Memory B cell (primary cell): ENCODE measurements around the gene ABCB6.
A peak's percentile ranks its signal among the peaks of the same experiment; 100 is the strongest.

Experiments used
- ATAC-seq: fragments of 150-1000 bp; cut with Tn5 transposase; 2 replicates; pipeline ENCODE4 v1.10.0; 2021; ENCODE audit warnings: low read depth, mild to moderate bottlenecking, moderate library complexity
- DNase-seq, 2 donors: peaks; one replicate each; pipeline ENCODE4 v3.0.0; 2022; ENCODE audit warnings: low spot score in 2 of 2
- H3K27ac Mint-ChIP-seq: one replicate; pipeline ENCODE4 v1.8.0; 2022; ENCODE audit warnings: mild to moderate bottlenecking, moderate library complexity, mixed read lengths
- H3K27me3 Mint-ChIP-seq: one replicate; pipeline ENCODE4 v1.8.0; 2022; ENCODE audit warnings: mixed read lengths
- H3K36me3 Mint-ChIP-seq: one replicate; pipeline ENCODE4 v1.8.0; 2022; ENCODE audit warnings: mild to moderate bottlenecking, mixed read lengths
- H3K4me1 Mint-ChIP-seq: one replicate; pipeline ENCODE4 v1.8.0; 2022; ENCODE audit warnings: mixed read lengths
- H3K4me3 Mint-ChIP-seq: one replicate; pipeline ENCODE4 v1.8.0; 2022; ENCODE audit warnings: mild to moderate bottlenecking, moderate library complexity, mixed read lengths
- H3K9me3 Mint-ChIP-seq: one replicate; pipeline ENCODE4 v1.8.0; 2022; ENCODE audit warnings: mixed read lengths

Gene ABCB6

DNA sequence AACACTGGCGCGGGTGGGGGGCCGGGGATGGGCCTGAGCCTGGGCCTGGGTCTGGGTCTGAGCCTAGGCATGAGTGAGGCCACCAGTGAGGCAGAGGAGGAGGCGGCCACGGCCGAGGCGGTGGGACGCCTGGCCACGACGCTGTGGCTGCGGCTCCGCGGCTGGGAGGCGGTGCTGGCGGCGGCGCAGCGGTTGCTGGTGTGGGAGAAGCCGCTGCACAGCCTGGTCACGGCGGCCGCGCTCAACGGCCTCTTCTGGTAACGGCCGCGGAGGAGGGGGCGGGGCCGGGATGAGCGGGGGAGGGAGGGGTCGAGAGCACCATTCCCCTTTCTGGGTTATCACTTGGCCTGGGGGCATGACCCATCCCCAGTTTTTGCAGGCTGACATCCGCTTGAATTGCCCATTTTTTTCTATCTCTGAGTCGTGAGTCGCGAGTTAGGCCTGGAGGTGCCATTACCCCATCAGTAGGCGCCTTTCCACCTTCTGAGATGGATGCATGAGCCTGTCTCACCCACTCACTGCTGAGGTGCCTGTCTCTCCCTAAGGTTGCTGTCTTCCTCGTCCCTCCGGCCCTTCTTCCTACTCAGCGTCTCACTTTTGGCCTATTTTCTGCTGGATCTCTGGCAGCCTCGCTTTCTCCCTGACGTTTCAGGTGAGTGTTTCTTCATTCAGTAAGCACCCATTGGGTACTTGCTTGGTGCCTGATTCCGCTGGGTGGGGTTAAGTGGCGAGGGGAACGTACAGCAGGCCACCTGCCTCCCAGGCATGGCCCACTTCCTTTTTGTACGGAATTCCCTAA, 40.2 kb downstream of the ABCB6 start:
- no peaks in the 10 kb centered on the region for H3K9me3 Mint-ChIP-seq
- DNase-seq (peak in 1 of 2 donors; percentile 18), ATAC-seq (peak; percentile 3)
- no peaks in the 10 kb centered on the region for H3K27me3 Mint-ChIP-seq
- peaks cover 26% of the 10 kb centered on the region for H3K36me3 Mint-ChIP-seq
- peaks cover 30% of the 10 kb centered on the region for H3K4me1 Mint-ChIP-seq
- peak overlapping the region; percentile 88 for H3K4me3 Mint-ChIP-seq
- H3K27ac Mint-ChIP-seq: peak overlapping the region; percentile 97

DNA sequence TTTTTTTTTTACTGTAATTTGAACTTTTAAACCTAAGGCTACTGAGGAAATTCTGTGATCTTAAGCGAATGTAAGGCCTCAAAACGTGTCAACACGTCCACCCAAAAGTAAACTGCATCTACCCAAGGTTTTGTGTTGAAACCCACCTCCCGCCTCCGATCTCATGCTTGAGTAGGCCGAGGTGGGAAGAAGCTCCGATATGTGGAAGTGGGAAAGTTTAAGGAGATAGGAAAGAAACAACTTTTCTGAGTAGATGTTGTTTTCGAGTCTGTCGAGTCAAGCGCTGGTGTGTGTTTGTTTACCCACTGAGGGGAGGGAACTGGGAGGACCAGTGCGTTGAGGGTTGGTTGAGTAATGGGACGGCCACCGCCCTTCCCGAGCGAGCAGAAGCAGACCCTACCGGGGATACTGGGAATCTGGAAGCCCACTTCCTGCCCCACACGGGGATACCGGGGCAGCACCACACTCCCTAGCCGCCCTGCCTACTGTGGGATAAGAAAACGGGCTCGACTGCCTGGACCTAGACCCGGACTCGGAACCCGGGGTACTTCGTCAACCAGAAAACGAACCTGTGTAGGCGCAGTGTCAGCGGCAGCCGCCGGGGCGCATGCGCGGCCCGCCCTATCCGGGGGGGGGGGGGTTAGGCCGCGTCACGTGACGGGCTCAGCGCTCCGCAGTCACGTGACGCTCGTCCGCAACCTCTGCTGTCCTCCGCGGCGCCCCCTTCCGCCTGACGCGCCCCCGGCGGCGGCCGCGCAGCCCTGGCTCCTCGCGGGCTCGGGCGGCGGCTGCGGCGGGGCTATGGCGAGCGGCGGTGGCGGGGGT, 41.0 kb downstream of the ABCB6 start, which contains the start of gene RETREG2:
TSS of gene RETREG2 (plus strand) at position 724 of the 825 bp plus-strand sequence. CDS start at position 802, 78 bp downstream.
- H3K27ac Mint-ChIP-seq: peak within 1 kb of the TSS; percentile 97
- peaks cover 23% of the 10 kb centered on the region for H3K36me3 Mint-ChIP-seq
- ATAC-seq: peak; percentile 47
- peaks cover 31% of the 10 kb centered on the region for H3K4me1 Mint-ChIP-seq
- peak within 1 kb of the TSS; percentile 88 for H3K4me3 Mint-ChIP-seq
- no peaks in the 10 kb centered on the region for H3K27me3 Mint-ChIP-seq
- no peaks in the 10 kb centered on the region for H3K9me3 Mint-ChIP-seq
- peak; percentile 75 for DNase-seq

DNA sequence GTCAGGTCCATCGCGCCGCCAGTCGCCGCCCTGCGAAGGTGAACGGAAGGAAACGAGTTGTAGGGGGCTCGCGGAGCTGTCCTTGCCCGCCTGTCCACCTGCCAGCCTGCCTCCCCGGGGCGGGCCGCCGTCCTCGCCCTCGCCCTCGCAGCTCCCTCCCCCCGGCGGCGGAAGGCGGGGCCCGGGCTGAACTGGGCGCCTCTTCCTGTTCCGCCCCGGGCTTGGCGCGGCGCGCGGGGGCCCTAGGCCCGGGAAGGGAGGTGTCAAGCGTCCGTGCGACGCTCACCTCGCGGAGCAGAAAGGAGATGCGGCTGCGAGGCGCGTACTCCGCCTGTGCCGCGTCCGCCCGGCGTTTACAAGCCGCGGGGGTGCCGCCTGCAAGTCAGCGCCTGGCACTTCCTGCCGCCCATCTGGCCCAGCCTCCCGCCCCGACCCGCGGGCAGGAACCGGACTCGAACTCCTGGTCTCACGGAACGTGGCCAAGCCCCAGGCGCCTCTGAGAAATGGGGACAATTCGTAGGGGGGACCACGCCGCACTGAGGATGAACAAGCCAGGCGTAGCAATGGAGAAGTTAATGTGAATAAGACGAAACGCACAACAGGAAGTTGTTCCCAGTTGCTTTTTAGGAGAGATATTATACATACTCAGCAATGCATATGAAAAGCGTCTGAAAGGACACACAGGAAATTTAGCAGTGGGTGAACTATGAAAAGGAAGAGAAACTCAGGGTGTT, 41.8 kb downstream of the ABCB6 start, which contains the start of gene CNPPD1:
TSS of gene CNPPD1 (minus strand) at position 108 of the 734 bp plus-strand sequence. CDS start at position 11, 97 bp downstream.
- DNase-seq (peak; percentile 80 to 84), ATAC-seq (peak; percentile 70)
- Mint-ChIP-seq H3K27me3 (no peaks in the 10 kb centered on the region), H3K27ac (peak within 1 kb of the TSS; percentile 97), H3K9me3 (no peaks in the 10 kb centered on the region), H3K4me1 (peaks cover 30% of the 10 kb centered on the region), H3K36me3 (peaks cover 26% of the 10 kb centered on the region), H3K4me3 (peak within 1 kb of the TSS; percentile 88)

DNA sequence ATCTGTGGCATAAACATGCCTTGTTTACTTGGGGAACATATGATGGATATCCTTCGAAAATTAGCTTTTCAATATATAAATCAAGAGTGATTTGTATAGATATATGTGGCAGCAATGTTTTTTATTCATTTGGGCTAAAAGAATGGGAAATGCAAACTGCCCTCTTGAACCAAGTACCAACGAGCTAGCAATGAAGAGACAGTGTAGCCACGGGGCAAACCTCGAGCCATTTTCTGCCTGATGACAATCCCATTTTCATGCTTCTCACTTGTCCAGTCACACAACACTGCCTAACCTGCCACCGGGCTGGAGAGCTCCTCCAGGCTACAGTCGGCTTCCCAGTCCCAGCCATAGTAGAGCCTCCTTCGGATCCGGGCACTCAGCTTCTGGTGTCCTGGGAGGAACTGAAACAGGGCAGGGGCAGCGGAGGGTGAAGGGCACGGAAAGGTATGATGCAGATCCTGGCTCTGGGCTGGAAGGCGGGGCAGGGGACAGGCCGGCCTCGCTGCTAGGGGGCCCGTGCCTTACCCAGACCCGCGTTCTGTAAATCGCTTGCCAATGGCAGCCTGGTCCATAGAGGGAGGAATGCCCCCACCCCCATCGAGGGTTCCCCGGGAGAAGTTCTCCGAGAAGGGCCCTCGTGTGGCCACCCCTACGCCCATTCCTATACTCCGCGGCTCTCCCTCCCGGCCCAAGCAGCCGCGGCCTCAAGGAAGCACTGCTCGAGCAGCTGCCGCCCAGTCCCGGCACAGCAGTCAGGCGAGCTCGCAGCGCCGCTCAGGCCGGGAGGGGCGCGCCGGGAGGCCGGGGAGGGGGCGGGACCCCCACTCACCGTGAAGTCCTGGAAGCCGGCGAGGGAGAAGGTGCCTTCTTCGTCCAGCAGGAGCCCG, 42.6 kb downstream of the ABCB6 start:
- Mint-ChIP-seq H3K27ac (peak overlapping the region; percentile 97), H3K36me3 (peaks cover 25% of the 10 kb centered on the region), H3K27me3 (no peaks in the 10 kb centered on the region), H3K9me3 (no peaks in the 10 kb centered on the region), H3K4me1 (peaks cover 35% of the 10 kb centered on the region), H3K4me3 (peak overlapping the region; percentile 88)
- ATAC-seq: peak; percentile 61
- DNase-seq: peak; percentile 63 to 64

DNA sequence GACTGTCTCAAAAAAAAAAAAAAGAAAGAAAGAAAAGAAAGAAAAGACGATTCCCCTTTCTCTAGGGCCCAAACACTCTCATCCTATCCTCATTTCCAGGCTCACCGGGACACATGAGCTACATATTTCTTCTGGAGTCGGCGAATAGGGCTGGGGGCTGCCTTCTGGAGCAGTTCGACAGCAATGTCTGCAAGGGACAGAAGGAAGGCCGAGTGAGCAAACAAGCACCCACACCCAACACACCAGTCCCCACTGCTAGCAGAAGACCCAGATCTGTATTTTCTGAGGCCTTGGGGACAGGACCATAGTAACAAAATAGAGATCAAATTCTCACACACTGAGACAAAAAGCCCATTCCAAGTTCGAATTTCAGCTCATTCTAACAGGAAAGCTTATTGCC, 43.3 kb downstream of the ABCB6 start:
- no peaks in the 10 kb centered on the region for H3K27me3 Mint-ChIP-seq
- no peak for ATAC-seq

DNA sequence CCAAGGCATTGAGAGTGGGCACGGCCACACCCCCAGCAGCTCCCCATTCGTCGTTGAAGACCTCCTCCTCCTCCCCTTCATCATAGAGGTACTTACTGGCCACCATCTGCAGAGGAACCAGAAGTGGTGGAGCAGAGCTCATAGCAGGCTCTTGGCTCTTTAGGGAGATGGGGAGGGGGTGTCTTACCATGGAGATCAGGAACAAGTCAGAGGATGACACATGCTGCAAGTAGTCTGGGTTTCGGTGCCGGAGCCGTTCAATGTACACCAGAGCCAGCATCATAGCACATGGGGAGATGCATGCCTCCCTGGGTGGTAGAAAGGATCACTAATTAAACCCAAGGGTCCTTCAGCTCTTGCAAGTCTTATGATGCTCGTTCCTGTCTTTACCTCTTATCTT, 44.0 kb downstream of the ABCB6 start:
- Mint-ChIP-seq H3K4me3 (peak overlapping the region; percentile 60), H3K4me1 (peaks cover 38% of the 10 kb centered on the region), H3K36me3 (peaks cover 18% of the 10 kb centered on the region), H3K27ac (peak overlapping the region; percentile 25), H3K9me3 (no peaks in the 10 kb centered on the region), H3K27me3 (no peaks in the 10 kb centered on the region)
- no peak for ATAC-seq
- no peak for DNase-seq

More for the DNA sequence above, 43.3 kb downstream of the ABCB6 start:
- no peak for DNase-seq
- H3K36me3 Mint-ChIP-seq: peaks cover 18% of the 10 kb centered on the region
- H3K27ac Mint-ChIP-seq: peak overlapping the region; percentile 97
- H3K4me3 Mint-ChIP-seq: peak overlapping the region; percentile 88
- peaks cover 38% of the 10 kb centered on the region for H3K4me1 Mint-ChIP-seq
- H3K9me3 Mint-ChIP-seq: no peaks in the 10 kb centered on the region

DNA sequence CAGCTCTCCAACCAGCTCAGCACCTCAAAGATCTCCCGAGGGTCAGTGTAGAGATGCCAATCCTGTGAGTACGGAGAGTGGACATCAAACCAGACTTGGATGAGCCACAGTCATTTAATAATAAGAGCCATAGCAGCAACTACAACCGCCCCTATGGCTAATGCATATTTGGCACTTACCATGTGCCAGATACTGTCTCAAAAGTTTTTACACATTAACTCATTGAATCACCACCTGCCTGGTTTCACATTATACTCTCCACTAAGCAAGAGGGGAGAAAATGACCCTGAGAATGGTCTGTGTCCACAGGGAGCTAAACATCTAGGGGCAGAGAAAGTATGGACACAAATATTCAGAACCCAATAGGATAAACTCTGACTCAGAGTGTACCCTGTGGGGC, 44.6 kb downstream of the ABCB6 start:
- H3K4me1 Mint-ChIP-seq: peaks cover 35% of the 10 kb centered on the region
- DNase-seq (no peak), ATAC-seq (no peak)
- no peaks in the 10 kb centered on the region for H3K9me3 Mint-ChIP-seq
- no peaks in the 10 kb centered on the region for H3K27me3 Mint-ChIP-seq
- H3K36me3 Mint-ChIP-seq: peaks cover 18% of the 10 kb centered on the region
- H3K27ac Mint-ChIP-seq: peak overlapping the region; percentile 25
- peak overlapping the region; percentile 60 for H3K4me3 Mint-ChIP-seq

DNA sequence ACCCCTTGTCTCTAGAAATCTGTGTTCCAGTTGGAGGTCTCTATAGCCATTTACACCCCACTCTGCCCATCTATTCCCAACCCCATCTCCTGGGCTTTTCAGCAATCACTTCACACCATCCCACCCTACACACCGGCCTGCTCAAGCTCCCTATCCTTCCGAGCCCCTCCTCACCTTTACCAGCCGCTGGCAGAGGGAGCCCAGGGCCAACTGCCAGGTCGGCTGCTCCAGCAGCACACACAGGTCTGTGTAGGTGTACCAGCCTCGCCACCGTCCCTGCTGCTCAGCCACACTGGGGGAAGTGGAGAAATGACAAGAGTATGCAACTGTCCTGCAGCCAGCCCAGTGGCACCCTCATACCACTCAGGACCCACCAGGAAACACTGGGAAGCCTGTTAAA, 45.6 kb downstream of the ABCB6 start:
- Mint-ChIP-seq H3K36me3 (peaks cover 18% of the 10 kb centered on the region), H3K27me3 (no peaks in the 10 kb centered on the region), H3K9me3 (no peaks in the 10 kb centered on the region), H3K27ac (no peak overlapping the region), H3K4me3 (no peak overlapping the region), H3K4me1 (peaks cover 31% of the 10 kb centered on the region)
- DNase-seq (no peak), ATAC-seq (no peak)

DNA sequence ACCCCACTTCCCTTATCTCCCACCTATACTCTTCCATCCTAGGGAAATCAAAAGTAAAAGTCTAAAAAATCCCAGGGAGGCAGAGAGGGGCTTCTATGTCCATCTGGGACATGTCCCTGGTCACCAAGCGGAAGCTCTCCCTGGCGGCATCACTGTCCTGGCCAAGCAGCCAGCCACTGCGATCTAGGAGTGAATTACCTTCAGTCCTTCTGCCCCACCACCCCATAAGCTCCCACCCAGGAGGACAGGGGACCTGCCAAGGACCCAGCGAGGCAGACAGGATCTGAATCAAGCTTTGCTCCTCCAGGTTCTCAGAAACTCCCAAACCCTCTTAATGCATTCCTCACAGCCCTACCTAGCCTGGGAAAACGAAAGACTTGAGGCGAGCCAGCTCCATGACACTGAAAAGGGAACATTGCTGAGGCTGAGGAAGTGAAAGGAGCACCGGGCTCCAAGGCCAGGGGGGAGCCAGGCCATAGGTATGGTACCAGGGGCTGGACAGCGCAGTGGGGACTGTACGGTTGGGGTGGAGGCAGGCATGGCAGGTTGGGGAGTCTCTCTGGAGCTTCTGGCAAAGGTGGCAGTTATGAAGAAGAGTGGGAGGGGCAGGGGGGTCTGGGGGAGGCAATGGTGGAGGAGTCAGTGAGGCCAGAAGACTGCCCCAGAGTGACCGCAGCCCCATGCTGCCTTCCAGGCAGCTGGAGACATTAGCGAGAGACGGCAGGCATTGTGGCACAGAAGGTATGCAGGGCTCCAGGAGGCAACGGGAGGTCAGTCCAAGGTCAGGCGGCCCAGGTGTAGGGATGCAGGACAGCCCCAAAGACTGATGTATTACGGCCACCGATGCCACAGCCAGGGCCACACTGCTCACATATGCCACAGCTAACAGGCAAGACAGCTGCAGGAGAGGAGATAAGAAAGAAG, 46.3 kb downstream of the ABCB6 start:
- Mint-ChIP-seq H3K27me3 (no peaks in the 10 kb centered on the region), H3K4me3 (no peak overlapping the region), H3K4me1 (peaks cover 30% of the 10 kb centered on the region), H3K27ac (peak overlapping the region; percentile 69), H3K36me3 (peaks cover 18% of the 10 kb centered on the region), H3K9me3 (no peaks in the 10 kb centered on the region)
- no peak for DNase-seq
- no peak for ATAC-seq

DNA sequence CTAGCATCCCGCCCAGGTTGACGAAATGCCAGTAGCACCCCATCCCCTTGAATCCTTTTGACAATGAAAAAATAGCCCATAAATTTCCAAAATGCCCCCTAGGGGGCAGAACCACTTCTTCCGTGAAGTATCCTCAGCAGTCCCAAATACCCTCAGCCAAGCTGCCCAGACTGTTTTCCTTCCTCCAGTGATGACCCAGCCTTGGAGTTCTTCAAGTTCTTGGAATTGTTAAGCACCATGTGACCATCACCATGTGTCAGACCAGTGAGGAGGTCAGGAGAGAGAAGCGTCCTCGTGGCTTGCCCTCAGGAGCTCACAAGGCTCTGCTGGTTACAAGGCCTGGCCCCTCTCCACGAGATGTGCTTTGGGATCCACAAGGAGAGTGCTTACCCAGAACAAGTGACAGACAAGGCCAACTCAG, 47.5 kb downstream of the ABCB6 start:
- DNase-seq (peak; percentile 35 to 42), ATAC-seq (peak; percentile 49)
- Mint-ChIP-seq H3K36me3 (peaks cover 18% of the 10 kb centered on the region), H3K27me3 (no peaks in the 10 kb centered on the region), H3K27ac (peak overlapping the region; percentile 69), H3K4me3 (no peak overlapping the region), H3K4me1 (peaks cover 26% of the 10 kb centered on the region), H3K9me3 (no peaks in the 10 kb centered on the region)

DNA sequence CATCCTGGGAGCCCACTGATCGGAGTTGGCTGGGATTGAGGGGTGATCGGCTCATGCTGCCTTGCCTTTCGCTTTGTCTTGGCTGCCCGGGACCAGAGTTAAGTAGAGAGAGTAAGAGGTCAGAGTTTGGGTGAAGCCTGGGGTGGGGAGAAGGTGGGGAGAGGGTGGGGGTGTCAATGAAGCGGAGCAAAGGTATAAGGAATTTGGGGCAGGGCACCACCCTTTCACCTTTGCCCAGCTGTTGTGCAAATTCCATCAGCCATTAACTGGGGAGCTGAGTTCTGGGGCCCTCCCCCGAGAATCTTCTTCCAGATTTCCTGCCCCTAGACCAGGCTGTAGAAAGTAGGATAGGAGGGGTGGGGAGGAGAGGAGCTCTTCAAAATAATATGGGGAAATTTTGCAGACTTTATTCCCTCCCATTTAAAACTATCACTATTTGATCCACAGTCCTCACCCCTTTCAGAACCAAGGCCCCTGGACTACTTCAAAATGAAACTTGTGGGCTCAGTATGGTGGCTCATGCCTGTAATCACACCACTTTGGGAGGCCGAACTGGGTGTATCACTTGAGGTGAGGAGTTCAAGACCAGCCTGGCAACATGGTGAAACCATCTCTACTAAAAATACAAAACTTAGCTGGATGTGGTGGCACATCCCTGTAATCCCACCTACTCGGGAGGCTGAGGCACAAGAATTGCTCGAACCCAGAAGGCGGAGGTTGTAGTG, 48.7 kb downstream of the ABCB6 start, which contains the start of gene SLC23A3:
TSS of gene SLC23A3 (minus strand) at position 100 of the 725 bp plus-strand sequence. CDS start at position 55, 45 bp downstream.
- DNase-seq (no peak), ATAC-seq (no peak)
- H3K27me3 Mint-ChIP-seq: no peaks in the 10 kb centered on the region
- H3K4me1 Mint-ChIP-seq: peaks cover 24% of the 10 kb centered on the region
- H3K36me3 Mint-ChIP-seq: peaks cover 18% of the 10 kb centered on the region
- H3K4me3 Mint-ChIP-seq: no peak within 1 kb of the TSS
- H3K27ac Mint-ChIP-seq: no peak within 1 kb of the TSS
- H3K9me3 Mint-ChIP-seq: no peaks in the 10 kb centered on the region
